GM11168 (cell line): ENCODE results near the gene RRP15.

Source experiments
- in situ Hi-C: fragments of 300-500 bp; cut with MboI; formaldehyde crosslinking; loops from one replicate; pipeline ENCODE4 v1.12.0; 2022; ENCODE audit warnings: low sequenced_read_pairs; ENCODE audit not compliant: unreplicated experiment

RRP15 gene

GRCh38 chr1:218353656-218354055 is 68.6 kb downstream of the RRP15 start:
- in situ Hi-C loops = no loop called here

- in situ Hi-C loops = no loop called here
Measured at GRCh38 chr1:218355278-218355677, 70.2 kb downstream of the RRP15 start.

GRCh38 chr1:218357211-218357892 is 72.3 kb downstream of the RRP15 start:
- in situ Hi-C loops = no loop called here

DNA sequence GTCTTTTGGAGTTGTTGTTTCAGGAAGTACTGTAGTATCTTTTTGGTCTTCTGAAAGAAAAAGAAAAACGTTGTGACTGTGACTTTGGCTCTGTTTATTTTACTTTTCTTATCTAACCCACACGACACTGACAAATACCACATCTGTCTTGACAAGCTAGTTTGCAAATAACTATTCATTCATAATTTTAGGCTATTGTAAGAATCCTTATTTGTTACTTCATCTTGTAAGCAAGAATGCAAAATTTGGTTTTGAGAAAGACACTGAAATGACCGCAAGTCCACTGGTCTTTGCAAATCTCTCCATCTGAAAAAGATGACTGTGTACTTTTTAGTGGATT is 72.8 kb downstream of the RRP15 start:
- in situ Hi-C loops = no loop called here

GRCh38 chr1:218361298-218362065 is 76.4 kb downstream of the RRP15 start:
- in situ Hi-C loops = no loop called here

- in situ Hi-C loops = no loop called here
Measured at GRCh38 chr1:218362418-218363076, 77.5 kb downstream of the RRP15 start.

- in situ Hi-C loops = no loop called here
Measured at GRCh38 chr1:218363141-218363540, 78.0 kb downstream of the RRP15 start.

GRCh38 chr1:218364028-218364710 is 79.1 kb downstream of the RRP15 start:
- in situ Hi-C loops = no loop called here

- in situ Hi-C loops = no loop called here
Measured at GRCh38 chr1:218365226-218365999, 80.3 kb downstream of the RRP15 start.

DNA sequence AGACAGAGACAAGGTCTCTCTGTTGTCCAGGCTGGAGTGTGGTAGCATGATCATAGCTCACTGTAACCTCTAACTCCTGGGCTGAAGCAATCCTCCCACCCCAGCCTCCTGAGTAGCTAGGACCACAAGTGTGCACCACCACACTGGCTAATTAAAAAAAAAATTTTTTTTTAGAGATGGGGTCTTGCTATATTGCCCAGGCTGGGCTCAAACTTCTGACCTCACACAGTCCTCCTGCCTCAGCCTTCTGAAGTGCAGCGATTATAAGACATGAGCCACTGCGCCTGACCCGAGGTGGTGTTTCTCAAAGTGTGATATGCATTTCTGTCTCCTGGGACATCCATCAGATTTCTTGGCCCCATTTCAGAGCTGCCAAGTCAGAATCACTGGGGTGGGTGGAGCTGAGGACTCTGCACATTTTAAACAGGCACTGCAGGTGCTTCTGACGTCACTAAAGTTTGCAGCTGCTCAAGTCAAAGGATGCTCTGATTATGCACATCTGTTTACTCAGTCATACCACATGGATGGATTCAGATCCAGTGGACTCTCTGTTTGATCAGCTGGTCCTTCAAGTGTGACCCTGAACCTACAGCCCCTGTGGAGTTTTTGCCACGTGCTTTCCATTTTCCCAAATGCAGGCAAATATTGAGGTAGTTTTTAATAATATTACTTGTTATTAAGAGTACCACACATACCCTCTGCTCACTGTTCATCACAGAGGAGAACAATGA is 81.4 kb downstream of the RRP15 start:
- in situ Hi-C loops = no loop called here

GRCh38 chr1:218367118-218367517 is 82.0 kb downstream of the RRP15 start:
- in situ Hi-C loops = no loop called here

GRCh38 chr1:218368686-218369085 is 83.6 kb downstream of the RRP15 start:
- in situ Hi-C loops = no loop called here

DNA sequence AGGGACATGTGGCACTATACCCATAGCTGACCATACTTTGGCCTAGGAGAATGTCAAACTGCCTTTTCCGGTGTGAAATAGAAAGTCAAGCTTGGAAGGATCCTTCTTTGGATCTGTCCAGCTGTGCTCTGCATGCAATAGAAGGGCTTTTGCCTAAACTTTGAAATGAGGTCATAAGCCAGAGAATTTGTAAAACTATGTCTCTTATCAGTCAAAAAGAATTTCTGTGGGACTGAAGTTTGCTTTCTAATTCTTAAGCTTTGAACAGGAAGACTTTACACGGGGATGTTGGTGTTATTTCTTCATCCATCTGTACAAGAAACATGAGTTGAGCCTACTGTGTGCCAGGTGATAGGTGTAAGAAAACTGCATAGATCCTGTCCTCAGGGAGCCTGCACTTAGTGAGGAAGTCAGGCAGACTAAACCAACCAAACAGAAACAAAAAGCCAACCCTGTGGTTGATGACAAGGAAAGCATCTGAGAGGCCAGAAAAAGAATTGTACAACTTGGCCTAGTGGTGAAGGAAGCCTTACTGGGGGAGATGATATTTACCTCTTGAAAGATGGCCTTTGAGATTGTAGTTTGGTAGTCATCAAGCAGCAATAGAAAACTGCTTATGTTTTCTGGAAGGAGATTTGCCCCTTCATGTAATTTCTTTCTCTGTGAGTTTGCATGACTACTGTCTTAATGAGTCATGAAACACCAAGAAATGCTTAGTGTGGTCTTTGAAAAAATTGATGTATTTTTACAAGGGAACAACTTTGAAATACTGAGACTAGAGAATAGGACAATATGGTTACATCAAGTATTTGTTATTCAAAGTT is 84.8 kb downstream of the RRP15 start:
- in situ Hi-C loops = no loop called here

DNA sequence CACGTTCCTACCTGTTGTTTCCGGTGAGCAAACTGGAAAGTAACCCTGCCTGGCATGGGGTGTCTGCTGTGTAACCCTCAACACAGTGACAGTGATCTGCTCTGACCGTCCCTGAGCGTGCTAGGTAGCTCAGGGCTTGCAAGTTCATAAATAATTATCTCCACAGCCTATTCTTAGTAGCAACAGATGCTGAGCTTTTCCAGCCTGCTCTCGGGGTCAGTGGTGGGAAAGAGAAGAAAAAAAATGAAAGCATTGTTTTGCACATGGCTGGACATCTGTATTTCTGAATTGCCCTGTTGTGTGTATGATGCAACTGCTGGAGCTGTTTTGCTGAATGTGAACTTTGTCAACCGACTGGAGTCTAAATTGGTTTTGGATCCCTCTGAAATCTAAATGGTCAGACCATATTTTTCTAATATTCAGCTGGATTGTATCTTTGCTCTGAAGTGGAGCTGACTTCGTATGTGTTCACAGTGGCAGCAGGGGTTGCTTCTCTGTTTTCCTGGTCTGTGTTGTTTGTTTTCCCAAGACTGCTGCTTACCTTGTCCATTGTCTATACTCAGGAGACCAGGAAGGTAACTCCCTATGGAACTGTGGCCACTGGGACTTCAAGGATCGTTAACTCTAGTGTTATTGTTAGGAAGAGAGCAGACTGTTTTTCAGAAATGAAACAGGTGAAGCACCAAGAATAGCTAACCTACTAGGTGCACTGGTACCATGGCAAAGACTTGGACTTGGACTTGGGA is 87.0 kb downstream of the RRP15 start:
- in situ Hi-C loops = no loop called here

GRCh38 chr1:218374401-218375353 is 89.6 kb downstream of the RRP15 start:
- in situ Hi-C loops = no loop called here

DNA sequence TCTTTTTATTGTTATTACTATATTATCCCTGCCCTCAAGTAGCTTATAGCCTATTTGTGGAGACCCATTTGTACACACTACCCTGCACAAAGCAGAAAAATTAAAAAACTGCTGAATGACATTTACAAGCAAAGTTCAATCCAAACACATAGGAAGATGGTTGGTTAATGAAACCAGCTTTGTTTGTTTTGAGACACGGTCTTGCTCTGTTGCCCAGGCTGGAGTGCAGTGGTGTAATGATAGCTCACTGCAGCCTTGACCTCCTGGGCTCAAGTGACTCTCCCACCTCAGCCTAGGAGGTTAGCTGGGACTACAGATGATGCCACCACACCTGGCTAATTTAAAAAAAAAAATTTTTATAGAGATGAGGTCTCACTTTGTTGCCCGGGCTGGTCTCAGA is 91.6 kb downstream of the RRP15 start:
- in situ Hi-C loops = no loop called here

DNA sequence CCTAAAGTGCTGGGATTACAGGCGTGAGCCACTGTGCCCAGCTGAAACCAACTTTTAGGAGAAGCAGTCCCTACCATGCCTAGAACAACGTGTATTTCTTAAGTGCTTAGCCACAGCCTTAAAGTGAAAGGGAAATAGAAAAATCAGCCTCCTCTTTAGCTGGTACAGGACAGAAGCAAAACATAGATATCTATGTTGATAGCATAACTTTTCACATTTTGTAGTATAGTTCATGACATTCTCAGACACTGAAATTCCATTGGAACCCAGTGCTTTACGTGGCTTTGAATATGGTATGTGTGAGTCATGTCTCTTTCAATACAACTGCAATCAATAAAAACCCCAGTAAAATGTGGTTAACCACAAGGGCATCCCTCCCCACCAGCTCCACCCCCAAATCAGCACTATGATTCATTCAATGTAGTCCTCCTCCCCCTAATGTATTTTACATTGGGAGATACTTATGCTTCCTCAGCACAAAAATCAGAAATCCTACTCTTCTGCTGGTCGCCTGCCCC is 92.1 kb downstream of the RRP15 start:
- in situ Hi-C loops = no loop called here
